Superior temporal gyrus (tissue), 1 donor: Measurements from ENCODE around the gene STK40.

Experiments
- DNase-seq: peaks from one replicate; pipeline ENCODE4 v3.0.0-alpha.2; 2016; ENCODE audit errors: extremely low spot score

Gene STK40

GRCh38 chr1:36309397-36309796, 76.3 kb downstream of the STK40 start:
- no peak for DNase-seq

- no peak for DNase-seq
These were observed 78.0 kb downstream of the STK40 start for GRCh38 chr1:36307601-36308330.

DNA sequence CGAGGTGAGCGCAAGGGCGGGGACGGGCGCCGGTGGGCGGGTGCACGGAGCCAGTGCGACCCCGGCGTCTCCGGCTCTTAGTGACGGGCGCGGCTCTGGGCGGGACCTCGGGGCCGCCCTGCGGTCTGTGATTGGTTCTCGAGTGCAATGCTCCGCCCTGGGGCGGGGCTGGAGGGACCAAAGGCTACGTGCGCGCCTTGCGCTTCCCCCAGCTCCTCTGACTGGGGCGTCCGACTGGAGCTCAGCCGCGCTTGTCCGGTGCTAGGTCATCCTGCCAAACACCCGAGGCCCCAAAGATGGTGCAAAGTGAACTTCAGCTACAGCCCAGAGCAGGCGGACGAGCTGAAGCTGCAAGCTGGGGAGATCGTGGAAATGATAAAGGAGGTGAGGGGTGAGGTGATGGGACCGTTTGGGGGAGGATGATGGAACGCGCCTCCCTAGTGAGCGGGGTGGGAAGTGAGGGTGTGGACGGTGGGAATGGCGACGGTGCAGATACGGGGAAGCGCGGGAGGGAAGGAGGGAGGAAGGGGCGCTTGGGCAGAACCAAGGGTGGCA, 78.7 kb downstream of the STK40 start:
- peak; percentile 88 for DNase-seq

DNA sequence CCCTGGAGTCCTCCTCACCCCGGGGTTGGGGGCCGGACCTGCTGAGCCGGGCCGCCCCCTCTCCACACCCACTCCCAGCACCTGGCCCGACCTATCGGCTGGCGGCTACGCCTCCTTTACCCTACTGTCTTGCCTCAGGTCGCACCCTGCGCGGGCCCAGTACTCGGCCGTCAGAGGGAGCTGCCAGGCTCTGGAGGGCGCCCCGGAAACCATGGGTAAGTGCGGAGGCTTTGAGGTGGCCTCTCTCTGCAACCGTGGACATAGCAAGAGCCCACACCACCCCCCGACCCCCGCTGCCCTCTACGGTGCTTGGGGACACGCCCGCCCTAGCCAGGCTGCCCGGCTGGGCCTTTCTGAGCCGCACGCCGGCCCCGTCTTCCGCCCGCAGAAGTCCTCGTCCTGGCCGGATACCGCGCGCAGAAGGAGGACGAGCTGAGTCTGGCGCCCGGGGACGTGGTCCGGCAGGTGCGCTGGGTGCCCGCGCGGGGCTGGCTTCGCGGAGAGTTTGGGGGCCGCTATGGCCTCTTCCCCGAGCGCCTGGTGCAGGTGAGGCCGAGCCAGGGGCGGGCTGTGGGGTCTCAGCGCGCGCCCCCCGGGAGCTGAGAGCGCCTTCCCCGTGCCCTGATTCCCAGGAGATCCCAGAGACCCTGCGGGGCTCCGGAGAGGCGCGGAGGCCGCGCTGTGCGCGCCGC, 79.4 kb downstream of the STK40 start, which contains the start of gene SH3D21:
SH3D21 (plus strand) TSS at position 159 of the 692 bp plus-strand sequence; CDS start at position 212, 53 bp downstream.
- no peak for DNase-seq

DNA sequence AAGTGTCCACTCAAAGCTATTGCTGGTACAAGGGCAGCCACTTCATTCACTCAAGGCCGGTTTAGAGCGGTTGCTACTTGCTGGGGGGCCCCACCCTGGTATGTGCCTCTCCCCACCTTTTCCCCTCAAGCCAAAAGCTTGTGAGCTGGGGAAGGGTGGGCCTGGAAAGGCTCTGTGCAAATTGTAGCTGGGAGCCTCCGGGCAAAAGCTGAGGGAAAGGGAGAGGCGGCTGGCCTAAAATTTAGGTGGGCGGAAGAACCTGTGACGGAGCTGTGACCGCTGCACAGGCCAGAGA, 79.9 kb downstream of the STK40 start:
- no peak for DNase-seq

- DNase-seq: no peak
These were observed 80.5 kb downstream of the STK40 start for GRCh38 chr1:36304970-36305914.

- no peak for DNase-seq
These were observed 81.2 kb downstream of the STK40 start for GRCh38 chr1:36304521-36304920.

DNA sequence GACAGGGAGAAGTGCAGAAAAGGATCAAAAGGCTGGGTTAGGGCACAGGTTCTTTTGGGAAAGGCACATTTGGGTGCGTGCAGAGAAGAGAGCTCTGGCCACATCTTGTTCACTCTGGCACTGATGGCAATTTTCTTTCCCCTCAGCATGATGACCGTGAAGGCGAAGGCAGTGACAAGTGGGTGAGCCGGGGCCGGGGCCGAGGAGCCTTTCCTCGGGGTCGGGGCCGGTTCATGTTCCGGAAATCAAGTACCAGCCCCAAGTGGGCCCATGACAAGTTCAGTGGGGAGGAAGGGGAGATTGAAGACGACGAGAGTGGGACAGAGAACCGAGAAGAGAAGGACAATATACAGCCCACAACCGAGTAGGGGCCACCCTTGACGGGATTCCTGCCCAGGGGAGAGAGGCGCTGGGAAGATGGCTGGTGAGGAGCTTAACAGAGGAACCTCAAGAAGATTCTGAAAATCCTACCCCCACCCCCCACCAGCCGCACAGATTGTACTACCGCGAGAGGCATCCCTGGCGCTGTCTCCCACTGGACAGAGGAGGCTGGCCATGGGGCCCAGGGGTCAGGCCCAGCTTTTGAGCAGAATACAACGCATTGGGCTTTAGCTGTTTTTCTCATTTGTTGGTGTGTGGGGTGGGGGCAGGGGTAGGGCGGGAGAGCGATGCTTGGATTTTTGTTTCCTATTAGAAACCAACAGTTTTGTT, 81.9 kb downstream of the STK40 start:
- no peak for DNase-seq

DNA sequence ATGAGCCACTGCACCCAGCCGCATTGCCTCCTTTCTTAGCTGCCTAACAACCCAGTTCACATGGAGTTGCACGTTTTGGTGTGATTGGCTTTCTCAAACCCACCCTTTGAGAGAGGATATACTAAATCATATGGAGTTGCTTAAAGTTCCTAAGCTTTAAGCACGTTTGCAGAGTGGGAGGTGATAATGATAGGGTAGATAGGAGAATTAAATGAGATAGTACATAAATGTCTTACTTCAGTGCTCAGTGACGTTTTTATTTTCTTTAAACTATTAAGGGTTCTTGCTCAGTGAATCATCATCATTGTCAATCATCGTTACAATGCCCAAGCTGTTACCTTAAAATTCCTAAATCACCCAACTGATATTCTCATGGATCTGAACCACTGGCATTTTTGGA, 82.5 kb downstream of the STK40 start:
- DNase-seq: no peak

- no peak for DNase-seq
These were observed 84.5 kb downstream of the STK40 start for GRCh38 chr1:36301220-36301619.

- no peak for DNase-seq
These were observed 85.2 kb downstream of the STK40 start for GRCh38 chr1:36300526-36300925.

GRCh38 chr1:36298640-36299039, 87.1 kb downstream of the STK40 start:
- no peak for DNase-seq

- DNase-seq: no peak
These were observed 88.7 kb downstream of the STK40 start for GRCh38 chr1:36297062-36297461.

DNA sequence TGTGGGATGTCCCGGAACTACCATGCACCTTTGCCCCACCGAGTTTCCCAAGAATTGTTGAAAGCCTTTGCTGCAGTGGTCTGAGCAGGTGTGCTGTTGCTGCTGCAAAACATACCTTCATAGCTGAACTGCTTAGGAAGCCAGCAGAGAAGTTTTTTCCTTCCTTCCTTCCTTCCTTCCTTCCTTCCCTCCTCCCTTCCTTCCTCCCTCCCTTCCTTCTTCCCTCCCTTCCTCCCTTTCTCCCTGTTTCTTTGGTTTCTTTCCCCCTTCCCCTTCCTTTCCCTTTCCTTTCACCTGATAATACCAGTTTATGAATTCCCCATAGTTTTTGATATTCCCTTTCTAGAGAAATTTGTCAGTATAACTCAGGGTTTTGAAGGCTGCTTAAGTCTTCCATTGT, 90.3 kb downstream of the STK40 start:
- DNase-seq: no peak
